ENCODE data around the gene INSR. TPM values are rescaled to one million over a fixed set of nuclear protein-coding genes. Genes with fewer than 3 reads are reported as not detected.

The INSR gene
- polyA plus RNA-seq, 1 of the 3 experiments (the other 2 are of a cell fraction), result 3.6 TPM

DNA sequence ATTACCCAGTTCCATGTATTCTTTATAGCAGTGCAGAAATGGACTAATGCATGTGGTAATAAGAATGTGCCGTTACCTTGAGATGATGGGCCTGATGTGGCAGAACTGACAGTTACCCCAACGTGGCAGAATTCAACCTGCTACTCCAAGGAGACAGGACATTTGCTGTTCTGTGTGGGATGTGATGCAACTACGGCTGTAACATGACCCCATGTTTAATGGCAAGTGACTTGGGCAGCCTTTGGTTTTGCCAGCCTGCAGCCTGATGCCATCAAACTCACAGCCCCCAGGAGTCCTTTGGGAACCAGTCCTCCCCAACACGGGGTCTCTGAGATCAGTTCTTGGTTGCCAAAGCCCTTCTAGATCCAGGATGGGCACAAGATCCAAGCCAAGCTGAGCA lies 117.4 kb downstream of the INSR start:
- Histone ChIP-seq H3K9me2 (no peaks in the 10 kb centered on the region), H4K20me1 (ENCODE audit: insufficient read depth) (no peaks in the 10 kb centered on the region), H3K27ac (ENCODE audit: low read depth in 2 of 2, low read length in 1 of 2) (no peak overlapping the region), H3K9ac (no peak overlapping the region), H3K9me3 (no peaks in the 10 kb centered on the region), H3K79me2 (ENCODE audit: insufficient read depth) (no peaks in the 10 kb centered on the region), H2AFZ (ENCODE audit: low read depth) (no peak overlapping the region), H3F3A (replicated peaks; ENCODE audit: insufficient read depth) (no peaks in the 10 kb centered on the region), H3K27me3 (ENCODE audit: insufficient read depth) (no peaks in the 10 kb centered on the region), H3K36me3 (replicated peaks in 1 of 2; ENCODE audit: control insufficient read depth in 1 of 2, insufficient read depth in 2 of 2, low read length in 1 of 2) (no peaks in the 10 kb centered on the region), H3K4me1 (ENCODE audit: control insufficient read depth in 1 of 2, insufficient read depth in 2 of 2, low read depth in 1 of 2, low read length in 1 of 2) (peaks cover 0 to 9% of the 10 kb centered on the region in 2 experiments; a peak in 1 of 4 replicates), H3K4me3 (ENCODE audit: low read depth in 2 of 2, low read length in 1 of 2) (no peak overlapping the region), H3K4me2 (no peak overlapping the region)
- ChIA-PET CTCF (no interaction called here), POLR2A (no interaction called here)
- 84% methylated on average over 4 of the region's 4 CpGs for WGBS (ENCODE audit: low lambda C conversion rate)
- DNase-seq, result no peak
- TF ChIP-seq GABPA (IDR thresholded peaks at IDR 0.05; ENCODE audit: low read depth) (no peak), TEAD4 (IDR thresholded peaks at IDR 0.05; ENCODE audit: borderline replicate concordance, insufficient read depth) (no peak), MAX (IDR thresholded peaks at IDR 0.05; ENCODE audit: low read depth) (no peak), GATA2 (CRISPR knock-in tag; IDR thresholded peaks at IDR 0.05) (no peak), NRF1 (IDR thresholded peaks at IDR 0.05; ENCODE audit: low read depth, low read length) (no peak), POLR2AphosphoS5 (IDR thresholded peaks at IDR 0.05; ENCODE audit: low read depth, low read length) (no peak), FOSL2 (IDR thresholded peaks at IDR 0.05; ENCODE audit: borderline replicate concordance, low read depth) (no peak), NFIC (IDR thresholded peaks at IDR 0.05; ENCODE audit: borderline replicate concordance) (no peak)
- TF ChIP-seq, protein P1, sequence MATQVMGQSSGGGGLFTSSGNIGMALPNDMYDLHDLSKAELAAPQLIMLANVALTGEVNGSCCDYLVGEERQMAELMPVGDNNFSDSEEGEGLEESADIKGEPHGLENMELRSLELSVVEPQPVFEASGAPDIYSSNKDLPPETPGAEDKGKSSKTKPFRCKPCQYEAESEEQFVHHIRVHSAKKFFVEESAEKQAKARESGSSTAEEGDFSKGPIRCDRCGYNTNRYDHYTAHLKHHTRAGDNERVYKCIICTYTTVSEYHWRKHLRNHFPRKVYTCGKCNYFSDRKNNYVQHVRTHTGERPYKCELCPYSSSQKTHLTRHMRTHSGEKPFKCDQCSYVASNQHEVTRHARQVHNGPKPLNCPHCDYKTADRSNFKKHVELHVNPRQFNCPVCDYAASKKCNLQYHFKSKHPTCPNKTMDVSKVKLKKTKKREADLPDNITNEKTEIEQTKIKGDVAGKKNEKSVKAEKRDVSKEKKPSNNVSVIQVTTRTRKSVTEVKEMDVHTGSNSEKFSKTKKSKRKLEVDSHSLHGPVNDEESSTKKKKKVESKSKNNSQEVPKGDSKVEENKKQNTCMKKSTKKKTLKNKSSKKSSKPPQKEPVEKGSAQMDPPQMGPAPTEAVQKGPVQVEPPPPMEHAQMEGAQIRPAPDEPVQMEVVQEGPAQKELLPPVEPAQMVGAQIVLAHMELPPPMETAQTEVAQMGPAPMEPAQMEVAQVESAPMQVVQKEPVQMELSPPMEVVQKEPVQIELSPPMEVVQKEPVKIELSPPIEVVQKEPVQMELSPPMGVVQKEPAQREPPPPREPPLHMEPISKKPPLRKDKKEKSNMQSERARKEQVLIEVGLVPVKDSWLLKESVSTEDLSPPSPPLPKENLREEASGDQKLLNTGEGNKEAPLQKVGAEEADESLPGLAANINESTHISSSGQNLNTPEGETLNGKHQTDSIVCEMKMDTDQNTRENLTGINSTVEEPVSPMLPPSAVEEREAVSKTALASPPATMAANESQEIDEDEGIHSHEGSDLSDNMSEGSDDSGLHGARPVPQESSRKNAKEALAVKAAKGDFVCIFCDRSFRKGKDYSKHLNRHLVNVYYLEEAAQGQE (IDR thresholded peaks at IDR 0.05; ENCODE audit: low read depth, low read length), result no peak
- TF ChIP-seq, protein P2, sequence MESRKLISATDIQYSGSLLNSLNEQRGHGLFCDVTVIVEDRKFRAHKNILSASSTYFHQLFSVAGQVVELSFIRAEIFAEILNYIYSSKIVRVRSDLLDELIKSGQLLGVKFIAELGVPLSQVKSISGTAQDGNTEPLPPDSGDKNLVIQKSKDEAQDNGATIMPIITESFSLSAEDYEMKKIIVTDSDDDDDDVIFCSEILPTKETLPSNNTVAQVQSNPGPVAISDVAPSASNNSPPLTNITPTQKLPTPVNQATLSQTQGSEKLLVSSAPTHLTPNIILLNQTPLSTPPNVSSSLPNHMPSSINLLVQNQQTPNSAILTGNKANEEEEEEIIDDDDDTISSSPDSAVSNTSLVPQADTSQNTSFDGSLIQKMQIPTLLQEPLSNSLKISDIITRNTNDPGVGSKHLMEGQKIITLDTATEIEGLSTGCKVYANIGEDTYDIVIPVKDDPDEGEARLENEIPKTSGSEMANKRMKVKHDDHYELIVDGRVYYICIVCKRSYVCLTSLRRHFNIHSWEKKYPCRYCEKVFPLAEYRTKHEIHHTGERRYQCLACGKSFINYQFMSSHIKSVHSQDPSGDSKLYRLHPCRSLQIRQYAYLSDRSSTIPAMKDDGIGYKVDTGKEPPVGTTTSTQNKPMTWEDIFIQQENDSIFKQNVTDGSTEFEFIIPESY (IDR thresholded peaks at IDR 0.05; ENCODE audit: borderline replicate concordance, low read depth), result no peak

DNA sequence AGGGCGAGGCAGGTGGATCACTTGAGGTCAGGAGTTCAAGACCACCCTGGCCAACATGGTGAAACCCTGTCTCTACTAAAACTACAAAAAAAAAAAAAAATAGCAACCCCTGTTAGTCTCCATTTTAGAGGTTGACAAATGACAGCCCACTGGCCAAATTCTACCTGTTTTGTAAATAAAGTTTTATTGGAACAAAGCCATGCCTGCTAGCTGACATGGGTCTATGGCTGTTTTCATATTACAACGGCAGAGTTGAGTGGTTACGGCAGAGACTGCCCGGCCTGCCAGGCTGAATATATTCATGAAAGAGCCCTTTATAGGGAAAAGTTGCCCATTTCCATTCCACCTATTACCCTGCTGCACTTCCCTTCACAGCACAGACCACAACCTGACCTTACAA lies 121.4 kb downstream of the INSR start:
- Histone ChIP-seq H3K4me2 (no peak overlapping the region), H3K9me2 (no peaks in the 10 kb centered on the region)
- TF ChIP-seq USF2 (IDR thresholded peaks at IDR 0.05; ENCODE audit: borderline replicate concordance, low read depth, low read length) (no peak), MEF2A (IDR thresholded peaks at IDR 0.05; ENCODE audit: borderline replicate concordance, low read depth) (no peak), RXRA (IDR thresholded peaks at IDR 0.05; ENCODE audit: borderline replicate concordance, low read depth) (no peak), CHD2 (IDR thresholded peaks at IDR 0.05; ENCODE audit: low read length, partially characterized antibody) (no peak), IRF3 (IDR thresholded peaks at IDR 0.05; ENCODE audit: low read depth, low read length) (no peak), FOXM1 (IDR thresholded peaks at IDR 0.05; ENCODE audit: low read depth) (no peak)
- TF ChIP-seq, protein P1 (IDR thresholded peaks at IDR 0.05; ENCODE audit: low read depth, low read length), result no peak

More for the DNA sequence above, 121.4 kb downstream of the INSR start:
- no peaks in the 10 kb centered on the region for H4K20me1 ChIP-seq (ENCODE audit: insufficient read depth)
- no peaks in the 10 kb centered on the region for H3K27me3 ChIP-seq (ENCODE audit: insufficient read depth)
- no peak overlapping the region for H2AFZ ChIP-seq (ENCODE audit: low read depth)
- ChIA-PET CTCF (interaction anchor here (2.8 kb wide), 1 partner anchor 24 kb away, joined by 13 read pairs; no protein-coding TSS in a partner anchor), POLR2A (no interaction called here)
- no peak for DNase-seq
- no peak overlapping the region for H3K9ac ChIP-seq
- H3K4me1 ChIP-seq (ENCODE audit: control insufficient read depth in 1 of 2, insufficient read depth in 2 of 2, low read depth in 1 of 2, low read length in 1 of 2), result no peaks in the 10 kb centered on the region
- no peak overlapping the region for H3K4me3 ChIP-seq (ENCODE audit: low read depth in 2 of 2, low read length in 1 of 2)
- no peak overlapping the region for H3K27ac ChIP-seq (ENCODE audit: low read depth in 2 of 2, low read length in 1 of 2)
- no peaks in the 10 kb centered on the region for H3K9me3 ChIP-seq
- H3K36me3 ChIP-seq (replicated peaks in 1 of 2; ENCODE audit: control insufficient read depth in 1 of 2, insufficient read depth in 2 of 2, low read length in 1 of 2), result peaks cover 7 to 13% of the 10 kb centered on the region in 2 experiments
- no peaks in the 10 kb centered on the region for H3F3A ChIP-seq (replicated peaks; ENCODE audit: insufficient read depth)
- H3K79me2 ChIP-seq (ENCODE audit: insufficient read depth), result no peaks in the 10 kb centered on the region
- 66% methylated on average over 2 of the region's 4 CpGs for WGBS (ENCODE audit: low lambda C conversion rate)
